Stimulated activated CD8-positive, alpha-beta memory T cell treated with anti-CD3 and anti-CD28 coated beads, Interleukin-4, amount 100 ng/mL, for 1 hour (primary cell): Measurements from ENCODE around the gene GAGE10.

Experiments
- DNase-seq, 2 donors: peaks; one replicate each; pipeline ENCODE4 v3.0.0-alpha.2; 2020; ENCODE audit warnings: low read depth in 2 of 2, low spot score in 1 of 2

GAGE10 gene

GRCh38 chrX:49303346-49303745, at the start of gene GAGE10:
Gene GAGE10 (plus strand): TSS chrX:49303646. CDS start chrX:49304860, 1,214 bp downstream.
- DNase-seq: no peak

GRCh38 chrX:49254639-49255038, 48.8 kb upstream of the GAGE10 start:
- DNase-seq: no peak

- no peak for DNase-seq
Observed at GRCh38 chrX:49256268-49256995, 47.0 kb upstream of the GAGE10 start.

GRCh38 chrX:49257074-49257790, 46.2 kb upstream of the GAGE10 start:
- DNase-seq: no peak

- DNase-seq: no peak
Observed at GRCh38 chrX:49257846-49258748, 45.3 kb upstream of the GAGE10 start.

- no peak for DNase-seq
Observed at GRCh38 chrX:49258749-49259124, 44.7 kb upstream of the GAGE10 start.

GRCh38 chrX:49260221-49260985, 43.0 kb upstream of the GAGE10 start:
- no peak for DNase-seq

GRCh38 chrX:49262603-49263002, 40.8 kb upstream of the GAGE10 start:
- DNase-seq: no peak

- no peak for DNase-seq
Observed at GRCh38 chrX:49263631-49264030, 39.8 kb upstream of the GAGE10 start.

GRCh38 chrX:49264460-49264859, 39.0 kb upstream of the GAGE10 start, which contains the start of gene FOXP3:
Gene FOXP3 (minus strand): TSS chrX:49264710. CDS start chrX:49258505, 6,205 bp downstream.
- no peak for DNase-seq

GRCh38 chrX:49266523-49267445, 36.7 kb upstream of the GAGE10 start:
- DNase-seq: no peak

- no peak for DNase-seq
Observed at GRCh38 chrX:49268702-49269009, 34.8 kb upstream of the GAGE10 start.

GRCh38 chrX:49269010-49269766, 34.3 kb upstream of the GAGE10 start:
- DNase-seq: peak; percentile 70 to 86

- no peak for DNase-seq
Observed at GRCh38 chrX:49269767-49270248, 33.6 kb upstream of the GAGE10 start, which contains the start of gene PPP1R3F. Gene PPP1R3F (plus strand): TSS chrX:49269793. CDS start chrX:49269870, 77 bp downstream.

- DNase-seq: no peak
Observed at GRCh38 chrX:49270249-49270921, 33.1 kb upstream of the GAGE10 start.

GRCh38 chrX:49271341-49271740, 32.1 kb upstream of the GAGE10 start:
- DNase-seq: no peak

GRCh38 chrX:49272421-49272820, 31.0 kb upstream of the GAGE10 start:
- DNase-seq: no peak

GRCh38 chrX:49273181-49273727, 30.2 kb upstream of the GAGE10 start:
- no peak for DNase-seq
